Measurements from ENCODE around the gene ZW10.

The ZW10 gene

GRCh38 chr11:113693030-113693429, 80.5 kb downstream of the ZW10 start:
- Histone ChIP-seq H3K4me1 (ENCODE audit: control insufficient read depth, insufficient read depth, low read length) (peaks cover 2% of the 10 kb centered on the region), H3K36me3 (ENCODE audit: control insufficient read depth, insufficient read depth, low read length) (no peaks in the 10 kb centered on the region), H3K9ac (ENCODE audit: low read depth, low read length) (no peak overlapping the region), H3K9me3 (ENCODE audit: control insufficient read depth, insufficient read depth, low read length) (no peaks in the 10 kb centered on the region), H3K4me3 (ENCODE audit: low read depth, low read length) (no peak overlapping the region), H3K27me3 (ENCODE audit: control insufficient read depth, insufficient read depth, low read length) (no peaks in the 10 kb centered on the region)

GRCh38 chr11:113690619-113691569, 82.6 kb downstream of the ZW10 start:
- Histone ChIP-seq H3K4me1 (ENCODE audit: control insufficient read depth, insufficient read depth, low read length) (peaks cover 2% of the 10 kb centered on the region), H3K9me3 (ENCODE audit: control insufficient read depth, insufficient read depth, low read length) (no peaks in the 10 kb centered on the region), H3K36me3 (ENCODE audit: control insufficient read depth, insufficient read depth, low read length) (no peaks in the 10 kb centered on the region), H3K27me3 (ENCODE audit: control insufficient read depth, insufficient read depth, low read length) (no peaks in the 10 kb centered on the region), H3K4me3 (ENCODE audit: low read depth, low read length) (no peak overlapping the region), H3K9ac (ENCODE audit: low read depth, low read length) (no peak overlapping the region)

GRCh38 chr11:113689768-113690618, 83.5 kb downstream of the ZW10 start:
- H3K9ac ChIP-seq (ENCODE audit: low read depth, low read length), result no peak overlapping the region
- no peaks in the 10 kb centered on the region for H3K9me3 ChIP-seq (ENCODE audit: control insufficient read depth, insufficient read depth, low read length)
- no peaks in the 10 kb centered on the region for H3K36me3 ChIP-seq (ENCODE audit: control insufficient read depth, insufficient read depth, low read length)
- H3K4me3 ChIP-seq (ENCODE audit: low read depth, low read length), result no peak overlapping the region
- H3K27me3 ChIP-seq (ENCODE audit: control insufficient read depth, insufficient read depth, low read length), result no peaks in the 10 kb centered on the region
- H3K4me1 ChIP-seq (ENCODE audit: control insufficient read depth, insufficient read depth, low read length), result peaks cover 2% of the 10 kb centered on the region

DNA sequence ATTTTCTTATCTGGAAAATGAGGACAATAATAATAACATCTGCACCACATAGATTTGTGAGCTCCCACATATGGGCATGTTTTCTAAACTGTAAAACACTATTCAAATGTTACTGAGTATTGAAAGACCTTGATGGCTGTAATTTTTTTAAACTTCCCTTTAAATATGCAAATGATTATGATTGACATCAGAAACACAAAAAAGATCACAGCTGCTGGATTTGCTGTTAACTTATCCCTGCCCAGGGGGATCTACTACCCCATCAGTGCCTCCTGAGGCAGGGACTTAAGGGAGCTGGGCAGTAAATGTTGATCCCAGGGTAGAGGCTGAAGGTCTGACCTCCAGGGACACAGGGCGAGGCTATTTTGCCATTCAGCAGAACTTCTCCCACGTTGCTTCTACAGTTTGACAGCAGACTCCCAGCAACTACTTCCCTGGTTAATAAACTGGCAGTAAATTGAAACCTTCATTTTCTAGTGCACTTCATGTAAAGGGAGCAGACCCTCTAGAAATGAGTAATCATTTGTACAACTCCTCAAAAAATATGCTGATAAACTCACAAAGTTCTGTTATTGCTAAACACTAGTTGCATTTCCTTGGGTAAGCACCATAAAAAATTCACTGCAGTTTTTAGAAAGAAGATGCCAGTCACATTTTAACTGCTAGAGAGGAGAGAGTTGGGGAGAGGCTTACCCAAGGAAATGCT, 87.7 kb downstream of the ZW10 start:
- Histone ChIP-seq H3K27me3 (ENCODE audit: control insufficient read depth, insufficient read depth, low read length) (no peaks in the 10 kb centered on the region), H3K4me3 (ENCODE audit: low read depth, low read length) (no peak overlapping the region), H3K36me3 (ENCODE audit: control insufficient read depth, insufficient read depth, low read length) (no peaks in the 10 kb centered on the region), H3K4me1 (ENCODE audit: control insufficient read depth, insufficient read depth, low read length) (peaks cover 1% of the 10 kb centered on the region), H3K9me3 (ENCODE audit: control insufficient read depth, insufficient read depth, low read length) (no peaks in the 10 kb centered on the region), H3K9ac (ENCODE audit: low read depth, low read length) (no peak overlapping the region)

- Histone ChIP-seq H3K4me3 (ENCODE audit: low read depth, low read length) (no peak overlapping the region), H3K9me3 (ENCODE audit: control insufficient read depth, insufficient read depth, low read length) (no peaks in the 10 kb centered on the region), H3K9ac (ENCODE audit: low read depth, low read length) (no peak overlapping the region), H3K27me3 (ENCODE audit: control insufficient read depth, insufficient read depth, low read length) (no peaks in the 10 kb centered on the region), H3K4me1 (ENCODE audit: control insufficient read depth, insufficient read depth, low read length) (no peaks in the 10 kb centered on the region), H3K36me3 (ENCODE audit: control insufficient read depth, insufficient read depth, low read length) (no peaks in the 10 kb centered on the region)
These were observed 89.0 kb downstream of the ZW10 start for GRCh38 chr11:113684496-113684895.

- no peaks in the 10 kb centered on the region for H3K27me3 ChIP-seq (ENCODE audit: control insufficient read depth, insufficient read depth, low read length)
- no peaks in the 10 kb centered on the region for H3K36me3 ChIP-seq (ENCODE audit: control insufficient read depth, insufficient read depth, low read length)
- H3K9me3 ChIP-seq (ENCODE audit: control insufficient read depth, insufficient read depth, low read length), result no peaks in the 10 kb centered on the region
- H3K4me1 ChIP-seq (ENCODE audit: control insufficient read depth, insufficient read depth, low read length), result no peaks in the 10 kb centered on the region
- no peak overlapping the region for H3K4me3 ChIP-seq (ENCODE audit: low read depth, low read length)
- no peak overlapping the region for H3K9ac ChIP-seq (ENCODE audit: low read depth, low read length)
These were observed 89.9 kb downstream of the ZW10 start for GRCh38 chr11:113683481-113684046.
